GM23338 (cell line): Measurements from ENCODE around the gene LRRC28. TPM values are rescaled to one million over a fixed set of nuclear protein-coding genes. Genes with fewer than 3 reads are reported as not detected.

Source experiments
- ATAC-seq: fragments of 200-7000 bp; cut with Tn5 transposase; 3 replicates; pipeline ENCODE4 v1.9.1; 2020
- DNase-seq: peaks from one replicate; pipeline ENCODE4 v3.0.0-alpha.2; 2015; ENCODE audit warnings: low spot score
- H2AFZ ChIP-seq: fragments of 200-600 bp; sonication (generic); 2 replicates; pipeline ENCODE4 v1.8.0; 2016; ENCODE audit warnings: antibody characterized with exemption, mild to moderate bottlenecking, moderate library complexity
- H3F3A ChIP-seq: fragments of 200-600 bp; sonication (generic); replicated peaks from 2 replicates; pipeline ENCODE4 v1.8.0; 2017; ENCODE audit warnings: antibody characterized with exemption, mixed run types, low read depth
- H3K27ac ChIP-seq: fragments of 200-600 bp; sonication (generic); 2 replicates; pipeline ENCODE4 v1.6.1; 2016; ENCODE audit warnings: low read depth
- H3K27me3 ChIP-seq: fragments of 200-600 bp; sonication (generic); 2 replicates; pipeline ENCODE4 v1.8.0; 2016; ENCODE audit warnings: mild to moderate bottlenecking, mixed run types, moderate library complexity; ENCODE audit not compliant: insufficient read depth
- H3K36me3 ChIP-seq: fragments of 200-600 bp; sonication (generic); 2 replicates; pipeline ENCODE4 v1.8.0; 2016; ENCODE audit warnings: mild to moderate bottlenecking; ENCODE audit not compliant: insufficient read depth
- H3K4me1 ChIP-seq: fragments of 200-600 bp; sonication (generic); 2 replicates; pipeline ENCODE4 v1.8.0; 2016; ENCODE audit warnings: mild to moderate bottlenecking, moderate library complexity; ENCODE audit not compliant: insufficient read depth
- H3K4me2 ChIP-seq: fragments of 200-600 bp; sonication (generic); 2 replicates; pipeline ENCODE4 v1.7.1; 2017; ENCODE audit warnings: mixed run types
- H3K4me3 ChIP-seq: fragments of 200-600 bp; sonication (generic); 2 replicates; pipeline ENCODE4 v1.6.1; 2016; ENCODE audit warnings: mixed run types
- H3K79me2 ChIP-seq: fragments of 200-600 bp; sonication (generic); replicated peaks from 2 replicates; pipeline ENCODE4 v1.8.0; 2017; ENCODE audit warnings: mild to moderate bottlenecking; ENCODE audit not compliant: insufficient read depth
- H3K9me2 ChIP-seq: fragments of 200-600 bp; sonication (generic); 2 replicates; pipeline ENCODE4 v1.8.0; 2017; ENCODE audit not compliant: insufficient read depth
- H4K20me1 ChIP-seq: fragments of 200-600 bp; sonication (generic); replicated peaks from 2 replicates; pipeline ENCODE4 v1.8.0; 2017; ENCODE audit warnings: mild to moderate bottlenecking; ENCODE audit not compliant: insufficient read depth
- H3K27ac Mint-ChIP-seq: 2 replicates; pipeline ENCODE4 v1.8.0; 2020; ENCODE audit warnings: inconsistent platforms, mild to moderate bottlenecking, moderate library complexity, mixed read lengths
- H3K27me3 Mint-ChIP-seq: 3 replicates; pipeline ENCODE4 v1.8.0; 2022; ENCODE audit warnings: low read depth, mild to moderate bottlenecking, moderate library complexity, mixed read lengths, inconsistent platforms; ENCODE audit not compliant: insufficient read depth, poor library complexity
- H3K36me3 Mint-ChIP-seq: 3 replicates; pipeline ENCODE4 v1.8.0; 2021; ENCODE audit warnings: low read depth, mild to moderate bottlenecking, inconsistent platforms, moderate library complexity, mixed read lengths
- H3K4me1 Mint-ChIP-seq: 3 replicates; pipeline ENCODE4 v1.8.0; 2020; ENCODE audit warnings: mild to moderate bottlenecking, inconsistent platforms, mixed read lengths
- H3K4me3 Mint-ChIP-seq: 3 replicates; pipeline ENCODE4 v1.8.0; 2021; ENCODE audit warnings: moderate library complexity, mild to moderate bottlenecking, inconsistent platforms, mixed read lengths
- H3K9me3 Mint-ChIP-seq: 3 replicates; pipeline ENCODE4 v1.8.0; 2020; ENCODE audit warnings: moderate library complexity, mild to moderate bottlenecking, inconsistent platforms, mixed read lengths
- CREB1 ChIP-seq: fragments of 250-450 bp; sonication (Bioruptor Pico); IDR thresholded peaks from 2 replicates; pipeline ENCODE4 v1.5.0; 2020; ENCODE audit warnings: low read depth, mild to moderate bottlenecking, moderate library complexity
- EZH2 ChIP-seq: fragments of 200-600 bp; sonication (generic); IDR thresholded peaks from one replicate; pipeline ENCODE4 v1.8.0; 2017; ENCODE audit warnings: antibody characterized with exemption, mild to moderate bottlenecking, low read depth; ENCODE audit not compliant: unreplicated experiment
- EZH2phosphoT487 ChIP-seq: fragments of 200-600 bp; sonication (generic); IDR thresholded peaks from one replicate; pipeline ENCODE4 v1.8.1; 2018; ENCODE audit warnings: antibody characterized with exemption; ENCODE audit not compliant: unreplicated experiment
- JUNB ChIP-seq: IDR thresholded peaks from one replicate; pipeline ENCODE4 v1.6.1; 2016; ENCODE audit warnings: antibody characterized with exemption; ENCODE audit not compliant: unreplicated experiment
- NANOG ChIP-seq: IDR thresholded peaks from 2 replicates; pipeline ENCODE4 v1.6.1; 2016; ENCODE audit warnings: antibody characterized with exemption, borderline replicate concordance
- POLR2AphosphoS5 ChIP-seq: IDR thresholded peaks from 2 replicates; pipeline ENCODE4 v1.6.1; 2016; ENCODE audit warnings: antibody characterized with exemption, low read depth
- STAT1 ChIP-seq: IDR thresholded peaks from one replicate; pipeline ENCODE4 v1.6.1; 2016; ENCODE audit warnings: antibody characterized with exemption; ENCODE audit not compliant: unreplicated experiment
- ZNF114 ChIP-seq: fragments of 250-450 bp; sonication (Bioruptor Pico); IDR thresholded peaks from 2 replicates; pipeline ENCODE4 v1.5.0; 2020; ENCODE audit warnings: mild to moderate bottlenecking, moderate library complexity
- ZNF331 ChIP-seq: fragments of 250-450 bp; sonication (Bioruptor Pico); IDR thresholded peaks from 2 replicates; pipeline ENCODE4 v1.5.0; 2020; ENCODE audit warnings: low read depth, mild to moderate bottlenecking, moderate library complexity
- polyA plus RNA-seq: library from polyadenylated mRNA; unstranded; fragments of >200 nt; fragmentation: Nextera tagmentation; extraction: Ambion mirVana; gene quantifications from 2 replicates; pipeline ENCODE4 v1.2.1, GENCODE V29; 2016
- total RNA-seq: library from RNA; depleted of rRNA; stranded (reverse); fragments of >200 nt; shearing (Covaris generic); gene quantifications from 2 replicates; pipeline ENCODE4 v1.2.3, GENCODE V29; 2014
- TF ChIP-seq, protein P1 (sequence below), 2 experiments: fragments of 200-600 bp in 1 of 2; sonication (generic) in 1 of 2; conservative IDR thresholded peaks; 2 replicates each; pipeline versions ENCODE4 v1.5.1 to v1.6.1; 2016 to 2017; ENCODE audit warnings: antibody characterized with exemption in 2 of 2, low read depth in 2 of 2, mild to moderate bottlenecking in 2 of 2, moderate library complexity in 1 of 2
- TF ChIP-seq, protein P2 (sequence below): fragments of 250-450 bp; sonication (Bioruptor Pico); IDR thresholded peaks from 2 replicates; pipeline ENCODE4 v1.5.0; 2020; ENCODE audit warnings: mild to moderate bottlenecking, moderate library complexity
- TF ChIP-seq, protein P3 (sequence below): IDR thresholded peaks from 2 replicates; pipeline ENCODE4 v1.6.1; 2016; ENCODE audit warnings: antibody characterized with exemption
- TF ChIP-seq, protein P4 (sequence below): IDR thresholded peaks from one replicate; pipeline ENCODE4 v1.6.1; 2018; ENCODE audit warnings: antibody characterized with exemption; ENCODE audit not compliant: unreplicated experiment

The LRRC28 gene
- total and polyA plus RNA-seq, 2 experiments from 2014 or later, result 12.9 to 28.4 TPM

DNA sequence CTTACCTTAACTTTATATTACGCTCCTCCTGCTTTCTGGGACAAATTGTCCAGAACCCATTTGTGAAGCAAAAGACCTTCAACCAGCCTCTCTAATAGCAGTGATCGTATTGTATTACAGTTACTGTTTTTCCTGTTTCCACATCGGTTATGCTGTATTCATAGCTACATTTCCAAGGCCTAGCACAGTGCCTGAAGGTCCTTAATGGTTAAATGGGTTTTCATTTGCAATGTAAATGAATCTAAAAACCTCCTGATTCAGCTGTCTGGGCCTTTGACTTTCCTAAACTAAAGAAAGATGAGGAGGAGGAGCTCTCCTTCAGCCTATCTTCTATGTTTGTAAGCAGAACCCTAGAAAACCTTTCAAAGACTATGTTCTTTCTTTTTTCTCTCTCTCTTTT is 99.1 kb downstream of the LRRC28 start:
- DNase-seq (peak; percentile 23), ATAC-seq (no peak; the same call in 1 of the 3 replicates)
- no peaks in the 10 kb centered on the region for H3K27me3 ChIP-seq
- peaks cover 7% of the 10 kb centered on the region; the same call in 1 of the 2 replicates for H3K4me1 ChIP-seq
- H2AFZ ChIP-seq, result no peak overlapping the region
- no peaks in the 10 kb centered on the region for H3K79me2 ChIP-seq
- H3K9me2 ChIP-seq, result no peaks in the 10 kb centered on the region
- H3K9me3 Mint-ChIP-seq, result no peaks in the 10 kb centered on the region
- 0 out of 2 replicates have a peak overlapping the region, but pooled peaks have one; percentile 57 for H3K27ac ChIP-seq
- H3K4me3 ChIP-seq, result no peak overlapping the region
- no peak overlapping the region for H3K4me2 ChIP-seq
- 0 out of 2 replicates have a peak overlapping the region, but pooled peaks have one; percentile 46 for H3K27ac Mint-ChIP-seq
- no peaks in the 10 kb centered on the region for H3K27me3 Mint-ChIP-seq
- 0 out of 3 replicates have a peak, but pooled peaks cover 5% of the 10 kb centered on the region for H3K36me3 Mint-ChIP-seq
- H4K20me1 ChIP-seq, result no peaks in the 10 kb centered on the region
- TF ChIP-seq STAT1, result no peak
- TF ChIP-seq ZNF331 (CRISPR knock-in tag), result no peak
- TF ChIP-seq ZNF114 (CRISPR knock-in tag), result no peak
- no peak for TF ChIP-seq CREB1 (CRISPR knock-in tag)
- no peak for TF ChIP-seq JUNB
- TF ChIP-seq, protein P1, sequence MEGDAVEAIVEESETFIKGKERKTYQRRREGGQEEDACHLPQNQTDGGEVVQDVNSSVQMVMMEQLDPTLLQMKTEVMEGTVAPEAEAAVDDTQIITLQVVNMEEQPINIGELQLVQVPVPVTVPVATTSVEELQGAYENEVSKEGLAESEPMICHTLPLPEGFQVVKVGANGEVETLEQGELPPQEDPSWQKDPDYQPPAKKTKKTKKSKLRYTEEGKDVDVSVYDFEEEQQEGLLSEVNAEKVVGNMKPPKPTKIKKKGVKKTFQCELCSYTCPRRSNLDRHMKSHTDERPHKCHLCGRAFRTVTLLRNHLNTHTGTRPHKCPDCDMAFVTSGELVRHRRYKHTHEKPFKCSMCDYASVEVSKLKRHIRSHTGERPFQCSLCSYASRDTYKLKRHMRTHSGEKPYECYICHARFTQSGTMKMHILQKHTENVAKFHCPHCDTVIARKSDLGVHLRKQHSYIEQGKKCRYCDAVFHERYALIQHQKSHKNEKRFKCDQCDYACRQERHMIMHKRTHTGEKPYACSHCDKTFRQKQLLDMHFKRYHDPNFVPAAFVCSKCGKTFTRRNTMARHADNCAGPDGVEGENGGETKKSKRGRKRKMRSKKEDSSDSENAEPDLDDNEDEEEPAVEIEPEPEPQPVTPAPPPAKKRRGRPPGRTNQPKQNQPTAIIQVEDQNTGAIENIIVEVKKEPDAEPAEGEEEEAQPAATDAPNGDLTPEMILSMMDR (conservative IDR thresholded peaks at IDR 0.05; ENCODE audit: low read depth in 2 of 2), result no peak
- TF ChIP-seq EZH2, result no peak
- TF ChIP-seq, protein P2, sequence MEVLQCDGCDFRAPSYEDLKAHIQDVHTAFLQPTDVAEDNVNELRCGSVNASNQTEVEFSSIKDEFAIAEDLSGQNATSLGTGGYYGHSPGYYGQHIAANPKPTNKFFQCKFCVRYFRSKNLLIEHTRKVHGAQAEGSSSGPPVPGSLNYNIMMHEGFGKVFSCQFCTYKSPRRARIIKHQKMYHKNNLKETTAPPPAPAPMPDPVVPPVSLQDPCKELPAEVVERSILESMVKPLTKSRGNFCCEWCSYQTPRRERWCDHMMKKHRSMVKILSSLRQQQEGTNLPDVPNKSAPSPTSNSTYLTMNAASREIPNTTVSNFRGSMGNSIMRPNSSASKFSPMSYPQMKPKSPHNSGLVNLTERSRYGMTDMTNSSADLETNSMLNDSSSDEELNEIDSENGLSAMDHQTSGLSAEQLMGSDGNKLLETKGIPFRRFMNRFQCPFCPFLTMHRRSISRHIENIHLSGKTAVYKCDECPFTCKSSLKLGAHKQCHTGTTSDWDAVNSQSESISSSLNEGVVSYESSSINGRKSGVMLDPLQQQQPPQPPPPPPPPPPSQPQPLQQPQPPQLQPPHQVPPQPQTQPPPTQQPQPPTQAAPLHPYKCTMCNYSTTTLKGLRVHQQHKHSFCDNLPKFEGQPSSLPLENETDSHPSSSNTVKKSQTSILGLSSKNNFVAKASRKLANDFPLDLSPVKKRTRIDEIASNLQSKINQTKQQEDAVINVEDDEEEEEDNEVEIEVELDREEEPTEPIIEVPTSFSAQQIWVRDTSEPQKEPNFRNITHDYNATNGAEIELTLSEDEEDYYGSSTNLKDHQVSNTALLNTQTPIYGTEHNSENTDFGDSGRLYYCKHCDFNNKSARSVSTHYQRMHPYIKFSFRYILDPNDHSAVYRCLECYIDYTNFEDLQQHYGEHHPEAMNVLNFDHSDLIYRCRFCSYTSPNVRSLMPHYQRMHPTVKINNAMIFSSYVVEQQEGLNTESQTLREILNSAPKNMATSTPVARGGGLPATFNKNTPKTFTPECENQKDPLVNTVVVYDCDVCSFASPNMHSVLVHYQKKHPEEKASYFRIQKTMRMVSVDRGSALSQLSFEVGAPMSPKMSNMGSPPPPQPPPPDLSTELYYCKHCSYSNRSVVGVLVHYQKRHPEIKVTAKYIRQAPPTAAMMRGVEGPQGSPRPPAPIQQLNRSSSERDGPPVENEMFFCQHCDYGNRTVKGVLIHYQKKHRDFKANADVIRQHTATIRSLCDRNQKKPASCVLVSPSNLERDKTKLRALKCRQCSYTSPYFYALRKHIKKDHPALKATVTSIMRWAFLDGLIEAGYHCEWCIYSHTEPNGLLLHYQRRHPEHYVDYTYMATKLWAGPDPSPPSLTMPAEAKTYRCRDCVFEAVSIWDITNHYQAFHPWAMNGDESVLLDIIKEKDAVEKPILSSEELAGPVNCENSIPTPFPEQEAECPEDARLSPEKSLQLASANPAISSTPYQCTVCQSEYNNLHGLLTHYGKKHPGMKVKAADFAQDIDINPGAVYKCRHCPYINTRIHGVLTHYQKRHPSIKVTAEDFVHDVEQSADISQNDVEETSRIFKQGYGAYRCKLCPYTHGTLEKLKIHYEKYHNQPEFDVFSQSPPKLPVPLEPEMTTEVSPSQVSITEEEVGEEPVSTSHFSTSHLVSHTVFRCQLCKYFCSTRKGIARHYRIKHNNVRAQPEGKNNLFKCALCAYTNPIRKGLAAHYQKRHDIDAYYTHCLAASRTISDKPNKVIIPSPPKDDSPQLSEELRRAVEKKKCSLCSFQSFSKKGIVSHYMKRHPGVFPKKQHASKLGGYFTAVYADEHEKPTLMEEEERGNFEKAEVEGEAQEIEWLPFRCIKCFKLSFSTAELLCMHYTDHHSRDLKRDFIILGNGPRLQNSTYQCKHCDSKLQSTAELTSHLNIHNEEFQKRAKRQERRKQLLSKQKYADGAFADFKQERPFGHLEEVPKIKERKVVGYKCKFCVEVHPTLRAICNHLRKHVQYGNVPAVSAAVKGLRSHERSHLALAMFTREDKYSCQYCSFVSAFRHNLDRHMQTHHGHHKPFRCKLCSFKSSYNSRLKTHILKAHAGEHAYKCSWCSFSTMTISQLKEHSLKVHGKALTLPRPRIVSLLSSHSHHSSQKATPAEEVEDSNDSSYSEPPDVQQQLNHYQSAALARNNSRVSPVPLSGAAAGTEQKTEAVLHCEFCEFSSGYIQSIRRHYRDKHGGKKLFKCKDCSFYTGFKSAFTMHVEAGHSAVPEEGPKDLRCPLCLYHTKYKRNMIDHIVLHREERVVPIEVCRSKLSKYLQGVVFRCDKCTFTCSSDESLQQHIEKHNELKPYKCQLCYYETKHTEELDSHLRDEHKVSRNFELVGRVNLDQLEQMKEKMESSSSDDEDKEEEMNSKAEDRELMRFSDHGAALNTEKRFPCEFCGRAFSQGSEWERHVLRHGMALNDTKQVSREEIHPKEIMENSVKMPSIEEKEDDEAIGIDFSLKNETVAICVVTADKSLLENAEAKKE, result no peak
- TF ChIP-seq, protein P3, sequence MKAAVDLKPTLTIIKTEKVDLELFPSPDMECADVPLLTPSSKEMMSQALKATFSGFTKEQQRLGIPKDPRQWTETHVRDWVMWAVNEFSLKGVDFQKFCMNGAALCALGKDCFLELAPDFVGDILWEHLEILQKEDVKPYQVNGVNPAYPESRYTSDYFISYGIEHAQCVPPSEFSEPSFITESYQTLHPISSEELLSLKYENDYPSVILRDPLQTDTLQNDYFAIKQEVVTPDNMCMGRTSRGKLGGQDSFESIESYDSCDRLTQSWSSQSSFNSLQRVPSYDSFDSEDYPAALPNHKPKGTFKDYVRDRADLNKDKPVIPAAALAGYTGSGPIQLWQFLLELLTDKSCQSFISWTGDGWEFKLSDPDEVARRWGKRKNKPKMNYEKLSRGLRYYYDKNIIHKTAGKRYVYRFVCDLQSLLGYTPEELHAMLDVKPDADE, result no peak
- TF ChIP-seq, protein P4, sequence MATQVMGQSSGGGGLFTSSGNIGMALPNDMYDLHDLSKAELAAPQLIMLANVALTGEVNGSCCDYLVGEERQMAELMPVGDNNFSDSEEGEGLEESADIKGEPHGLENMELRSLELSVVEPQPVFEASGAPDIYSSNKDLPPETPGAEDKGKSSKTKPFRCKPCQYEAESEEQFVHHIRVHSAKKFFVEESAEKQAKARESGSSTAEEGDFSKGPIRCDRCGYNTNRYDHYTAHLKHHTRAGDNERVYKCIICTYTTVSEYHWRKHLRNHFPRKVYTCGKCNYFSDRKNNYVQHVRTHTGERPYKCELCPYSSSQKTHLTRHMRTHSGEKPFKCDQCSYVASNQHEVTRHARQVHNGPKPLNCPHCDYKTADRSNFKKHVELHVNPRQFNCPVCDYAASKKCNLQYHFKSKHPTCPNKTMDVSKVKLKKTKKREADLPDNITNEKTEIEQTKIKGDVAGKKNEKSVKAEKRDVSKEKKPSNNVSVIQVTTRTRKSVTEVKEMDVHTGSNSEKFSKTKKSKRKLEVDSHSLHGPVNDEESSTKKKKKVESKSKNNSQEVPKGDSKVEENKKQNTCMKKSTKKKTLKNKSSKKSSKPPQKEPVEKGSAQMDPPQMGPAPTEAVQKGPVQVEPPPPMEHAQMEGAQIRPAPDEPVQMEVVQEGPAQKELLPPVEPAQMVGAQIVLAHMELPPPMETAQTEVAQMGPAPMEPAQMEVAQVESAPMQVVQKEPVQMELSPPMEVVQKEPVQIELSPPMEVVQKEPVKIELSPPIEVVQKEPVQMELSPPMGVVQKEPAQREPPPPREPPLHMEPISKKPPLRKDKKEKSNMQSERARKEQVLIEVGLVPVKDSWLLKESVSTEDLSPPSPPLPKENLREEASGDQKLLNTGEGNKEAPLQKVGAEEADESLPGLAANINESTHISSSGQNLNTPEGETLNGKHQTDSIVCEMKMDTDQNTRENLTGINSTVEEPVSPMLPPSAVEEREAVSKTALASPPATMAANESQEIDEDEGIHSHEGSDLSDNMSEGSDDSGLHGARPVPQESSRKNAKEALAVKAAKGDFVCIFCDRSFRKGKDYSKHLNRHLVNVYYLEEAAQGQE, result no peak
- no peak for TF ChIP-seq POLR2AphosphoS5
- no peak for TF ChIP-seq EZH2phosphoT487
- no peak for TF ChIP-seq NANOG
- H3K4me3 Mint-ChIP-seq, result no peak overlapping the region
- peaks cover 13% of the 10 kb centered on the region; the same call in 2 of the 3 replicates for H3K4me1 Mint-ChIP-seq
- H3F3A ChIP-seq, result no peaks in the 10 kb centered on the region
- no peaks in the 10 kb centered on the region for H3K36me3 ChIP-seq
